HG03280 (cell line): ENCODE data around the gene RSPH9.
"Not testable (repeated sequence)": the region's sequence is repeated elsewhere in the genome, so short reads cannot be mapped to it uniquely, and the experiment has no call there.

Source experiments
- ATAC-seq: cut with Tn5 transposase; IDR thresholded peaks from one replicate; pipeline ENCODE4 v1.9.1; 2021; ENCODE audit warnings: mild to moderate bottlenecking, moderate library complexity; ENCODE audit not compliant: unreplicated experiment

Gene RSPH9

GRCh38 chr6:43628393-43629103 is 16.3 kb upstream of the RSPH9 start:
- ATAC-seq: no peak

- peak; percentile 83 for ATAC-seq
These were observed 15.7 kb upstream of the RSPH9 start, which contains the start of gene GTPBP2 for GRCh38 chr6:43629104-43629504. TSS of gene GTPBP2 (minus strand) at chr6:43629264. CDS start at chr6:43629162, 102 bp downstream.

GRCh38 chr6:43629505-43630300 is 15.1 kb upstream of the RSPH9 start:
- ATAC-seq: peak; percentile 64

- no peak for ATAC-seq
These were observed 13.7 kb upstream of the RSPH9 start for GRCh38 chr6:43630980-43631619.

- not testable (repeated sequence) for ATAC-seq
These were observed 11.8 kb upstream of the RSPH9 start for GRCh38 chr6:43633002-43633401.

GRCh38 chr6:43634702-43635303 is 10.0 kb upstream of the RSPH9 start:
- ATAC-seq: no peak

GRCh38 chr6:43635387-43636307 is 9.2 kb upstream of the RSPH9 start, which contains the start of gene MAD2L1BP:
TSS of gene MAD2L1BP (plus strand) at chr6:43635840. CDS start at chr6:43635876, 36 bp downstream.
- ATAC-seq: peak; percentile 79

GRCh38 chr6:43636308-43636659 is 8.6 kb upstream of the RSPH9 start:
- ATAC-seq: no peak

- no peak for ATAC-seq
These were observed 4.6 kb upstream of the RSPH9 start for GRCh38 chr6:43639984-43640800.

GRCh38 chr6:43645613-43645964 is 753 bp downstream of the RSPH9 start:
- no peak for ATAC-seq

GRCh38 chr6:43647613-43648012 is 2.8 kb downstream of the RSPH9 start:
- no peak for ATAC-seq

GRCh38 chr6:43648248-43648647 is 3.4 kb downstream of the RSPH9 start:
- ATAC-seq: no peak

GRCh38 chr6:43652822-43653221 is 8.0 kb downstream of the RSPH9 start:
- ATAC-seq: not testable (repeated sequence)

GRCh38 chr6:43657221-43657802 is 12.5 kb downstream of the RSPH9 start:
- no peak for ATAC-seq

GRCh38 chr6:43658161-43658560 is 13.3 kb downstream of the RSPH9 start:
- no peak for ATAC-seq

- ATAC-seq: not testable (repeated sequence)
These were observed 18.1 kb downstream of the RSPH9 start for GRCh38 chr6:43662948-43663347.

- no peak for ATAC-seq
These were observed 20.5 kb downstream of the RSPH9 start for GRCh38 chr6:43665376-43665775.

- no peak for ATAC-seq
These were observed 21.5 kb downstream of the RSPH9 start for GRCh38 chr6:43666196-43666920.
